IPS DF 19.7 (cell line): Measurements from ENCODE around the gene CAPZA2.

Experiments
- DNase-seq: peaks from one replicate; pipeline ENCODE4 v3.0.0-alpha.2; 2013; ENCODE audit warnings: low read depth, low spot score

The CAPZA2 gene

GRCh38 chr7:116862951-116863670, 724 bp downstream of the CAPZA2 start:
- no peak for DNase-seq

GRCh38 chr7:116863936-116864500, 1.6 kb downstream of the CAPZA2 start:
- no peak for DNase-seq

GRCh38 chr7:116871061-116871700, 8.8 kb downstream of the CAPZA2 start:
- no peak for DNase-seq

GRCh38 chr7:116872026-116872425, 9.6 kb downstream of the CAPZA2 start:
- no peak for DNase-seq

GRCh38 chr7:116873619-116874018, 11.2 kb downstream of the CAPZA2 start:
- no peak for DNase-seq

- DNase-seq = no peak
Measured at GRCh38 chr7:116876664-116877442, 14.5 kb downstream of the CAPZA2 start.

- DNase-seq = no peak
Measured at GRCh38 chr7:116877443-116878217, 15.2 kb downstream of the CAPZA2 start.

- no peak for DNase-seq
Measured at GRCh38 chr7:116884691-116885090, 22.3 kb downstream of the CAPZA2 start.

- DNase-seq = no peak
Measured at GRCh38 chr7:116885724-116886123, 23.3 kb downstream of the CAPZA2 start.

GRCh38 chr7:116886543-116887156, 24.3 kb downstream of the CAPZA2 start:
- DNase-seq = no peak

- no peak for DNase-seq
Measured at GRCh38 chr7:116888895-116889294, 26.5 kb downstream of the CAPZA2 start.

- no peak for DNase-seq
Measured at GRCh38 chr7:116895849-116896248, 33.5 kb downstream of the CAPZA2 start.

GRCh38 chr7:116897661-116898060, 35.3 kb downstream of the CAPZA2 start:
- no peak for DNase-seq

- no peak for DNase-seq
Measured at GRCh38 chr7:116899308-116899707, 36.9 kb downstream of the CAPZA2 start.

GRCh38 chr7:116901143-116901542, 38.8 kb downstream of the CAPZA2 start:
- no peak for DNase-seq

GRCh38 chr7:116902867-116903266, 40.5 kb downstream of the CAPZA2 start:
- DNase-seq = no peak

- no peak for DNase-seq
Measured at GRCh38 chr7:116906391-116906790, 44.0 kb downstream of the CAPZA2 start.

- no peak for DNase-seq
Measured at GRCh38 chr7:116910383-116910782, 48.0 kb downstream of the CAPZA2 start.

GRCh38 chr7:116911801-116912200, 49.4 kb downstream of the CAPZA2 start:
- DNase-seq = no peak

- no peak for DNase-seq
Measured at GRCh38 chr7:116912269-116912909, 50.0 kb downstream of the CAPZA2 start.

GRCh38 chr7:116918704-116919103, 56.3 kb downstream of the CAPZA2 start:
- no peak for DNase-seq
